ENCODE results near the gene HHIP.

Gene HHIP

GRCh38 chr4:144655491-144655890, 9.5 kb downstream of the HHIP start:
- no peak for DNase-seq (ENCODE audit: low read depth in 3 of 3)

- DNase-seq (ENCODE audit: low read depth in 3 of 3) = no peak
Measured at GRCh38 chr4:144656850-144657249, 10.9 kb downstream of the HHIP start.

- no peak for DNase-seq (ENCODE audit: low read depth in 3 of 3)
Measured at GRCh38 chr4:144658015-144658567, 12.1 kb downstream of the HHIP start.

- DNase-seq (ENCODE audit: low read depth in 3 of 3) = no peak
Measured at GRCh38 chr4:144658903-144659302, 12.9 kb downstream of the HHIP start.

- no peak for DNase-seq (ENCODE audit: low read depth in 3 of 3)
Measured at GRCh38 chr4:144659447-144659846, 13.5 kb downstream of the HHIP start.

GRCh38 chr4:144663834-144664475, 18.0 kb downstream of the HHIP start:
- DNase-seq (ENCODE audit: low read depth in 3 of 3) = no peak

GRCh38 chr4:144666539-144667175, 20.7 kb downstream of the HHIP start:
- no peak for DNase-seq (ENCODE audit: low read depth in 3 of 3)

GRCh38 chr4:144667500-144667899, 21.5 kb downstream of the HHIP start:
- DNase-seq (ENCODE audit: low read depth in 3 of 3) = no peak

- no peak for DNase-seq (ENCODE audit: low read depth in 3 of 3)
Measured at GRCh38 chr4:144670776-144671175, 24.8 kb downstream of the HHIP start.

GRCh38 chr4:144674711-144675110, 28.8 kb downstream of the HHIP start:
- no peak for DNase-seq (ENCODE audit: low read depth in 3 of 3)

GRCh38 chr4:144681806-144682205, 35.9 kb downstream of the HHIP start:
- DNase-seq (ENCODE audit: low read depth in 3 of 3) = no peak

GRCh38 chr4:144683516-144683915, 37.6 kb downstream of the HHIP start:
- no peak for DNase-seq (ENCODE audit: low read depth in 3 of 3)

GRCh38 chr4:144685911-144686310, 40.0 kb downstream of the HHIP start:
- DNase-seq (ENCODE audit: low read depth in 3 of 3) = no peak

- DNase-seq (ENCODE audit: low read depth in 3 of 3) = no peak
Measured at GRCh38 chr4:144686921-144687320, 41.0 kb downstream of the HHIP start.

- DNase-seq (ENCODE audit: low read depth in 3 of 3) = no peak
Measured at GRCh38 chr4:144687466-144687865, 41.5 kb downstream of the HHIP start.

- no peak for DNase-seq (ENCODE audit: low read depth in 3 of 3)
Measured at GRCh38 chr4:144688035-144688569, 42.1 kb downstream of the HHIP start.

- DNase-seq (ENCODE audit: low read depth in 3 of 3) = no peak
Measured at GRCh38 chr4:144689125-144689524, 43.2 kb downstream of the HHIP start.

- DNase-seq (ENCODE audit: low read depth in 3 of 3) = no peak
Measured at GRCh38 chr4:144695721-144696120, 49.8 kb downstream of the HHIP start.

- no peak for DNase-seq (ENCODE audit: low read depth in 3 of 3)
Measured at GRCh38 chr4:144696376-144696775, 50.4 kb downstream of the HHIP start.

GRCh38 chr4:144699565-144699964, 53.6 kb downstream of the HHIP start:
- no peak for DNase-seq (ENCODE audit: low read depth in 3 of 3)

GRCh38 chr4:144701683-144702233, 55.8 kb downstream of the HHIP start:
- DNase-seq (ENCODE audit: low read depth in 3 of 3) = no peak

- no peak for DNase-seq (ENCODE audit: low read depth in 3 of 3)
Measured at GRCh38 chr4:144703494-144703893, 57.5 kb downstream of the HHIP start.

Data from stimulated activated CD4-positive, alpha-beta T cell treated with anti-CD3 and anti-CD28 coated beads, TNF-alpha, amount 100 ng/mL, for 24 hours (primary cell).